Sigmoid colon (tissue), 4 donors: ENCODE data around the gene KCNQ5.

ENCODE experiments used
- CTCF ChIP-seq, 4 experiments: fragments of 450-650 bp in 3 of 4; fragments of 200-600 bp in 1 of 4; IDR thresholded peaks; one replicate each; pipeline ENCODE4 v1.5.1; 2016 to 2019; ENCODE audit warnings: antibody characterized with exemption in 4 of 4, mild to moderate bottlenecking in 3 of 4, moderate library complexity in 2 of 4
- EP300 ChIP-seq, 4 donors: sonication (generic); formaldehyde crosslinking; IDR thresholded peaks; one replicate each; pipeline ENCODE4 v1.6.1; 2017; ENCODE audit warnings: antibody characterized with exemption in 4 of 4
- POLR2A ChIP-seq, 2 donors: fragments of 450-650 bp; IDR thresholded peaks; one replicate each; pipeline ENCODE4 v1.6.1; 2016; ENCODE audit warnings: antibody characterized with exemption in 2 of 2, mild to moderate bottlenecking in 2 of 2, moderate library complexity in 2 of 2
- POLR2AphosphoS5 ChIP-seq, 4 donors: sonication (generic); formaldehyde crosslinking; IDR thresholded peaks; one replicate each; pipeline ENCODE4 v1.6.1; 2017; ENCODE audit warnings: antibody characterized with exemption in 4 of 4

GRCh38 chr6:73006146-73006545 lies 384.3 kb downstream of the KCNQ5 start:
- no peak for TF ChIP-seq CTCF (IDR thresholded peaks at IDR 0.05)
- no peak for TF ChIP-seq POLR2AphosphoS5 (IDR thresholded peaks at IDR 0.05)
- TF ChIP-seq POLR2A (IDR thresholded peaks at IDR 0.05), result no peak
- TF ChIP-seq EP300 (IDR thresholded peaks at IDR 0.05), result no peak
